Ovary (tissue), 3 donors: Measurements from ENCODE around the gene SLC2A1.
A peak's percentile ranks its signal among the peaks of the same experiment; 100 is the strongest.

Experiments used
- CTCF ChIP-seq, 3 donors: fragments of 450-650 bp in 2 of 3; fragments of 200-600 bp in 1 of 3; IDR thresholded peaks; one replicate each; pipeline versions ENCODE4 v1.5.1 to v1.8.0; 2016 to 2022; ENCODE audit warnings: antibody characterized with exemption in 3 of 3, mild to moderate bottlenecking in 1 of 3
- POLR2A ChIP-seq: fragments of 450-650 bp; IDR thresholded peaks from one replicate; pipeline ENCODE4 v1.6.1; 2017; ENCODE audit warnings: antibody characterized with exemption, mild to moderate bottlenecking, moderate library complexity
- donor health status: DM: no; HTN: no; CAD: no.

- TF ChIP-seq POLR2A (no peak), CTCF (IDR thresholded peaks at IDR 0.05) (peak in 1 of 3 donors; percentile 35)
These were observed 684 bp downstream of the SLC2A1 start for GRCh38 chr1:42957880-42958487.
